Measurements from ENCODE around the gene SEPTIN11. TPM values are rescaled to one million over a fixed set of nuclear protein-coding genes. Genes with fewer than 3 reads are reported as not detected.

The SEPTIN11 gene
- total RNA-seq, 2 experiments from 2014 or later: 21.4 to 23.3 TPM

DNA sequence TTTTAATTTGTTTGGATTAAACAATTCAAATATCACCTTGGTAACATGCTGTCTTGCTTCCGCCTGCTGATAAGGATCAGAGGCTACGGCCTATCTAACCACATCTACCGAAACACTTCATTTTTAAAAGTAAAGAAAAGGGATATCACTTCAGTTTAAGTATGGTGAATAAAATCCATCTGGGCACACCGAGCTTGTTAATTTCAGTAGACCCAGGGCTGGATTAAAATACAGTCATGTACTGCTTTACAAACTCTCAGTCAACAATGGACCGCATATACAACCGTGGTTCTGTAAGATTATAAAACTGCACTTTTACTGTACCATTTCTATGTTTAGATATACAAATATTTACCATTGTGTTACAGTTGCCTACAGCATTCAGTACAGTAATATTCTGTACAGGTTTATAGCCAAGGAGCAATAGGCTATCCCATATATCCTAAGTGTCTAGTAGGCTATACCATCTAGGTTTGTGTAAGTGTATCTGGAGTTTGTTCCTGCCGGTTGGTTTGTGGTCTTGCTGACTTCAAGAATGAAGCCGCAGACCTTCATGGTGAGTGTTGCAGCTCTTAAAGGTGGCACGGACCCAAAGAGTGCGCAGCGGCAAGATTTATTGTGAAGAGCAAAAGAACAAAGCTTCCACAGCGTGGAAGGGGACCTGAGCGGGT, 40.0 kb downstream of the SEPTIN11 start:
- peaks cover 4% of the 10 kb centered on the region for H3K9me3 Mint-ChIP-seq
- H3K27ac Mint-ChIP-seq: no peak overlapping the region
- DNase-seq: peak; percentile 70
- H3K4me3 Mint-ChIP-seq: peak overlapping the region; percentile 8
- ChIA-PET POLR2A (interaction anchor here (1.0 to 1.7 kb wide), 7 partner anchors 9 to 87 kb away, joined by 3 to 7 read pairs (median 4); partner anchors contain the start of gene CCNI), CTCF (interaction anchor here (1.2 kb wide), 1 partner anchor 56 kb away, joined by 3 read pairs; no protein-coding TSS in a partner anchor)
- peaks cover 12% of the 10 kb centered on the region for H3K36me3 Mint-ChIP-seq (ENCODE audit: low read depth)
- peaks cover 61% of the 10 kb centered on the region for H3K27me3 Mint-ChIP-seq
- peaks cover 62% of the 10 kb centered on the region for H3K4me1 Mint-ChIP-seq

DNA sequence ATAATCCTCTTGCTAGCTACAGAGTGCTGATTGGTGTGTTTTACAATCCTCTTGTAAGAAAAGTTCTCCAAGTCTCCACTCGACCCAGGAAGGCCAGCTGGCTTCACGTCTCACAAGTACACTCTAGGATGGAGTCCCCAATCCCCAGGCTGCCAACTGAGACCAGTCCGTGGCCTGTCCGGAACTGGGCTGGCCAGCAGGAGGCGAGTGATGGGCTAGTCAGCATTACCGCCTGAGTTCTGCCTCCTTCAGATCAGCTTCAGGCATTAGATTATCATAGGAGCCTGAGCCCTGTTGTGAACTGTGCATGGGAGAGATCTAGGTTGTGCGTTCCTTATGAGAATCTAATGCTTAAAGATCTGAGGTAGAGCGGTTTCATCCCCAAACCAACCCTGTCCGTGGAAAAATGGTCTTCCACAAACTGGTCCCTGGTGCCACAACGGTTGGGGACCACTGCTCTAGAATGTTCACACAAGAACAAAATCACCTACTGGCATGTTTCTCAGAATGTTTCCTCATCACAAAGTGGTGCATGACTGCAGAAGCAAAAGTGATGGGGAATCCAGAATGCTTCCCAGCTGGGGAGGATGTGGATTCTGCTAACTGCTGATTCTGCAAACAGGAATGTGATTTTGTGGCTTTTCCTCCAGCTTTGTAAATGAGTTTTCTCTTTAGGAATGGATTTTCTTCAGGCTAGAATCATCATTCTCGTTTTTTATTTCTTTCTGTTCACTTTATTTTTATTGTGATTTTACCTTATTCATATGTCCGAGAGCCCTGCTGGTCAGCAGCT, 40.9 kb downstream of the SEPTIN11 start:
- no peak for DNase-seq
- Mint-ChIP-seq H3K4me1 (peaks cover 58% of the 10 kb centered on the region), H3K36me3 (ENCODE audit: low read depth) (peaks cover 12% of the 10 kb centered on the region), H3K27ac (no peak overlapping the region), H3K9me3 (peaks cover 4% of the 10 kb centered on the region), H3K27me3 (peaks cover 57% of the 10 kb centered on the region), H3K4me3 (peak overlapping the region; percentile 29)
- ChIA-PET CTCF (interaction anchor here (1.2 kb wide), 1 partner anchor 55 kb away, joined by 3 read pairs; no protein-coding TSS in a partner anchor), POLR2A (interaction anchor here (1.3 to 1.7 kb wide), 3 partner anchors 8 to 45 kb away, joined by 4 to 7 read pairs (median 4); no protein-coding TSS in a partner anchor)

DNA sequence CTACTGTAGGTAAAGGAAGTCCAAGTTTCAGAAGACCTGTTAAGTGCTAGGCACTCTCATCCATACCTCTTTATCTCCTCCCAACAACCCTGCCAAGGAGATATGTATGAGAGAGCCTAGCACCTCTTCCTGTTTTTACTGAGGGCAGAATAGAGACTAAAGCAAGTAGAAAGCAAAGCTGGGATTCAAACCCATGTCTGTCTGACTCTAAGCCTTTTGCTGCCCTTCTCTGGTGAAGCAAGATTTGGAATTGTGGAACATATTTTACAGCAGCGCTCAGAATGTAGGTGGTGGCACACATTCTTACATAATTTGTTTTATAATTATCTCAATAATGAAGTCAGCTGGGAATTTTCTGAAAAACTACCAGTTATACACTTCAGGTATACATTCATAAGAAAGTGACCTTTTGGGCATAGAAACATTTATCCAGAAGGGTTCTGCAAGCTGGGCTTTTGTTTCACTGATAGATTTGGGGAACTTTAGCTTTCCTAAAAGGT, 41.7 kb downstream of the SEPTIN11 start:
- no peak for DNase-seq
- Mint-ChIP-seq H3K36me3 (ENCODE audit: low read depth) (peaks cover 15% of the 10 kb centered on the region), H3K9me3 (peaks cover 4% of the 10 kb centered on the region), H3K4me3 (no peak overlapping the region), H3K4me1 (peaks cover 61% of the 10 kb centered on the region), H3K27me3 (peaks cover 55% of the 10 kb centered on the region), H3K27ac (no peak overlapping the region)
- CTCF ChIA-PET: interaction anchor here (0.6 kb wide), 1 partner anchor 152 kb away, joined by 3 read pairs; no protein-coding TSS in a partner anchor
- POLR2A ChIA-PET: interaction anchor here (0.8 kb wide), 1 partner anchor 40 kb away, joined by 4 read pairs; no protein-coding TSS in a partner anchor

DNA sequence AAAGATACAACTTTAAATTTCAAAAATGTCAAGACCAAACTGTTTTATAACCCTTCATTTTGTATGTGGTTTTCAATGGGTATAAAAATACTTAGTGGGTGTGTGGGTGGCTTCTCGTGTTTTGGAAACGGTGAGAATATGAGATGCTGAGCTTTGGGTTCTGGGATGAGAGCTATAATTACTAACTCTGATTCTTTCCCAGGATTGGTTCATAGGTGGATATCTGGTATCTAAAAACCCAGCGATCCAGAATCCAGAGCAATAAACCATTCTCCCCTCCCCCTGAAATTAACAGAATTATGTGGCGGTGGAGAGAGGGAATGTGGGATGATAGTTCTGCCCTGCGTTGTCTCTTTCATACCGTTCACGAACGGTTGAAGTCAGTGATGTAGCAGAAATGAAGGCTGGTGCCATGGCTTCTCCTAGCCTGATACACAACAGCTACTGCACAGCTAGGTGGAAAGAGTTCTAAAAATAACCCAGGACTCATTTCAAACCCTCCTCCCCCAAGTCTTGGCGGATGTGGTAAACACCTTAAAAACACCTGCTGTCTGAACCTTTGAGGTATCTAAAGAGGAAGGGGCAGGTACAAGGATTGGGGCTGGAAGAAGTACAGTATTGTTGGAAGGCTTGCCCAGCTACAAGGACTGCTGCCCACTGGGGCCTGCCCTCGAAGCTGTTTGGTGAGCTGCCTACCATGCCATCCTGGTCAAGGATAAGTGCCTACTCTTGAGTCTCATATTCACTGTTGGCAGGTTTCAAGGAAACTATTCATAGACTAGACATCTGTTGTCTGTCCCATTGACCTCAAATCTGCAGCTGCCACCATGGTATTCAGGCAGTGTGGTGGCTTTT, 44.5 kb downstream of the SEPTIN11 start:
- ChIA-PET CTCF (interaction anchor here (1.0 to 2.5 kb wide), 3 partner anchors 7 to 38 kb away, joined by 3 to 13 read pairs (median 3); no protein-coding TSS in a partner anchor), POLR2A (interaction anchor here (0.6 to 3.0 kb wide), 4 partner anchors 38 to 81 kb away, joined by 3 to 12 read pairs (median 4); no protein-coding TSS in a partner anchor)
- Mint-ChIP-seq H3K4me1 (peaks cover 44% of the 10 kb centered on the region), H3K4me3 (peak overlapping the region; percentile 11), H3K27ac (peak overlapping the region; percentile 28), H3K36me3 (ENCODE audit: low read depth) (peaks cover 24% of the 10 kb centered on the region), H3K27me3 (peaks cover 36% of the 10 kb centered on the region), H3K9me3 (peaks cover 4% of the 10 kb centered on the region)
- peak; percentile 62 for DNase-seq

DNA sequence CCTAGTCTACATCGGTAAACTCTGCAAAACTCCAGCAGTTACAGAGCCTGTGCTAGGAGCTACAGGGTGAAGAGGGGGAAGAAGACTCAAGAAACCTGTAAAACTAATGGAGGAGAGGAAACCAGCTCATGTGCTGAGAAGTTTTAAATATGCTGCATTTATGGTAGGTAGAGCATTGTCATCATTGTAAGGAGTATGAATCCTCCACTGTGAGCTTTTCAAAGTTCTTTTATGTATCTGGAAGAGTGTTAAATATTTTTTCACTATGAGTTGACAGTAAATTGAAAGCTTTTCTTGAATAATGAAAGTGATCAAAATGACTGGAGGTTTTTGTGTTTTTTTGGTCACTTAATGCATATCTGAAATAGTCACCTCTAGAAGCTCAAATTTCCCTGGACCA, 46.2 kb downstream of the SEPTIN11 start:
- no peak overlapping the region for H3K4me3 Mint-ChIP-seq
- peaks cover 26% of the 10 kb centered on the region for H3K27me3 Mint-ChIP-seq
- H3K9me3 Mint-ChIP-seq: peaks cover 4% of the 10 kb centered on the region
- DNase-seq: no peak
- H3K36me3 Mint-ChIP-seq (ENCODE audit: low read depth): peaks cover 20% of the 10 kb centered on the region
- CTCF ChIA-PET: interaction anchor here (0.9 to 2.5 kb wide), 7 partner anchors 9 to 99 kb away, joined by 3 to 13 read pairs (median 4); no protein-coding TSS in a partner anchor
- no peak overlapping the region for H3K27ac Mint-ChIP-seq
- peaks cover 28% of the 10 kb centered on the region for H3K4me1 Mint-ChIP-seq
- POLR2A ChIA-PET: interaction anchor here (1.0 to 3.0 kb wide), 6 partner anchors 8 to 81 kb away, joined by 3 to 12 read pairs (median 4); no protein-coding TSS in a partner anchor

DNA sequence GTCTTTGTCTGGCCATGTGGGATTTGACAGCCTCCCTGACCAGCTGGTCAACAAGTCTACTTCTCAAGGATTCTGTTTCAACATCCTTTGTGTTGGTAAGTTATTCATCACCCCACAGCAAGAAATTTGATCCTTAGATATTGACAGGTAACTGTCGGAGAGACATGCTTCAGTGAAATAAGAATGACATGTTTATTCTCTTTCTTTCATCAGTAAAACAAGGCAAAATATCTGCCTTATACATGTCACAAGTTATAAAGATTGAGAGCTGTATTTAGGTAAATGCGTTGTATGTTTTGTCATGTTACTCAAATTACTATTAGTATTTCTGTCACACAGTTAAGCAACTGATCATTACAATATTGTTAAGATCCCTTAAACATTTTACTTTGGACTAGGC, 46.9 kb downstream of the SEPTIN11 start:
- H3K4me1 Mint-ChIP-seq: peaks cover 24% of the 10 kb centered on the region
- H3K4me3 Mint-ChIP-seq: no peak overlapping the region
- POLR2A ChIA-PET: interaction anchor here (1.0 to 3.0 kb wide), 3 partner anchors 7 to 35 kb away, joined by 3 to 12 read pairs (median 3); no protein-coding TSS in a partner anchor
- peaks cover 17% of the 10 kb centered on the region for H3K36me3 Mint-ChIP-seq (ENCODE audit: low read depth)
- no peak overlapping the region for H3K27ac Mint-ChIP-seq
- CTCF ChIA-PET: interaction anchor here (0.7 to 1.6 kb wide), 5 partner anchors 10 to 112 kb away, joined by 3 to 6 read pairs (median 4); no protein-coding TSS in a partner anchor
- peaks cover 4% of the 10 kb centered on the region for H3K9me3 Mint-ChIP-seq
- DNase-seq: no peak
- H3K27me3 Mint-ChIP-seq: peaks cover 19% of the 10 kb centered on the region

DNA sequence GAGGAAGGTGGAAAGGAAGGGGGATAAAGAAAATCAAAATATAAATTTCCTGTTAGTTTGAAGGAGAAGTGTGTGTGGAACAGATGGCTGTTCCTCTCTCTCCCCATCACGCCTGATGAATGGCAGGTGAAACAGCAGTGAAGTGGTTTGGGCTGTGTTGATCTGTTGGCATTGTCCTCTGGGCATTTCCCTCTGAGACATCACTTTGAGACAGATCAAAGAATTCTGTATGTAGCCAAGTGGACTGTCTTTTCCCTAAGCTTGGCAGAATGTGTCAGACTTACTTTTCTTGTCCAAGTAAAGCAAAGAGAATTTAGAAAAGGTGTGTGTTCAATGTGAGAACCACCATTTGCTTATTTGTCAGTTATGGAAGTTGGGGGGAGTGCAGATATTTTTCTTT, 47.5 kb downstream of the SEPTIN11 start:
- no peak overlapping the region for H3K27ac Mint-ChIP-seq
- POLR2A ChIA-PET: no interaction called here
- CTCF ChIA-PET: no interaction called here

DNA sequence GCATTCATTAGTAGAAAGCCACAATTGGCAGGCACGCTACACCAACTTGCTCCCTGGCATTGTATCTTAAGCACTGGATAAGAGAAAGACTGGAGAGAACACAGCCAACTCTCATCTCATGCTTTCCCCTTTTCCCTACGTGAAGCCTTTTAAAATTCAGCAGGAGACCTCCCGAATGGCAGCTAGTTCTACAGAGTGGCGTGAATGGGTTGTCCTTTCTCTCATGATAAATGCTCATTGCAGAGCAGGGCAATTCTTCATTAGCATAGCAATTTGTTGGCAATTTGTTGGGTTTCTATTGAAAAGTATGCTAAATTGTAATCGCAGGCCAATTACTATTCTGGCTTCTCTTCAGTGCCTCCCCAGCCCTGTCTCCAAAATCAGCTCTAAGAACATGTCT, 48.0 kb downstream of the SEPTIN11 start:
- ChIA-PET CTCF (no interaction called here), POLR2A (no interaction called here)
- Mint-ChIP-seq H3K27me3 (peaks cover 15% of the 10 kb centered on the region), H3K36me3 (ENCODE audit: low read depth) (peaks cover 17% of the 10 kb centered on the region), H3K4me1 (peaks cover 23% of the 10 kb centered on the region), H3K4me3 (no peak overlapping the region), H3K27ac (no peak overlapping the region), H3K9me3 (peaks cover 4% of the 10 kb centered on the region)
- no peak for DNase-seq

More for the DNA sequence above, 47.5 kb downstream of the SEPTIN11 start:
- H3K27me3 Mint-ChIP-seq: peaks cover 17% of the 10 kb centered on the region
- H3K9me3 Mint-ChIP-seq: peaks cover 4% of the 10 kb centered on the region
- H3K36me3 Mint-ChIP-seq (ENCODE audit: low read depth): peaks cover 17% of the 10 kb centered on the region
- no peak for DNase-seq
- peaks cover 24% of the 10 kb centered on the region for H3K4me1 Mint-ChIP-seq
- no peak overlapping the region for H3K4me3 Mint-ChIP-seq

DNA sequence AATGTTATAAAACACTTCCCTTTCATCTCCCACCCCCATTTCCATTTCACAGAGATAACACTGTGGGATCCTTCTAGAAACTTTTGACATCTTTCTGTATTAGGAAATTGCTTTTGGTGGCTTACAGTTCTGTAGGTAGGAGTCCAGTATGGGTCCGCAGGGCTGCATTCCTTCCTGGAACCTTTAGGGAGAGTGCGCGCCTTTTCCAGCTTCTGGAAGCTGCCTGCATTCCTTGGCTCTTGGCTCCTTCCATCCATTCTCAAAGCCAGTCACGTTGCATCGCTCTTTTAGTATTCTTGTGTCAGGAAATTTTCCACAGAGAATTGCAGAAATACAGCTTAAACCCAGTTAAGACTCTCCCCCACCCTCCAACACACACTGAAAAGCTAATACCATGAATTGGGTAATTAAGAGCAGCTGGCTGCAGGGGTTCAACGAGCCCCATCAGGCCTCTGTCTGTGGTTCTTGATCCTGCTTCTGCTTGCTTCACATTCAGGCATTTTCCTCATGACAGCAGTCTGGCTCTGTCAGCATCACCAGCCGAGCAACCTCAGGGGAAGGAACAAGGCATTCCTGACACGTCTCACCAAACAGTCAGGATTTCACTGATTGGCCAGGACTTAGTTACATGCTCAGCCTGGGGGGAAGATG, 48.8 kb downstream of the SEPTIN11 start:
- Mint-ChIP-seq H3K27ac (no peak overlapping the region), H3K27me3 (peaks cover 8% of the 10 kb centered on the region), H3K4me3 (no peak overlapping the region), H3K36me3 (ENCODE audit: low read depth) (peaks cover 12% of the 10 kb centered on the region), H3K4me1 (peaks cover 15% of the 10 kb centered on the region), H3K9me3 (no peaks in the 10 kb centered on the region)
- ChIA-PET POLR2A (interaction anchor here (1.0 kb wide), 1 partner anchor 9 kb away, joined by 4 read pairs; no protein-coding TSS in a partner anchor), CTCF (no interaction called here)
- DNase-seq: no peak

Measured in activated CD4-positive, alpha-beta memory T cell treated with anti-CD3 and anti-CD28 coated beads, Interleukin-2, amount 10 ng/mL, durations not matched to agents 7 days and 5 days (primary cell).